HEK293 (cell line): ENCODE results near the gene PET117.

Experiments
- SP7 ChIP-seq: fragments of 450-650 bp; formaldehyde crosslinking; IDR thresholded peaks from 2 replicates; pipeline ENCODE4 v1.5.1; 2016; ENCODE audit warnings: missing biosample characterization, missing genetic modification characterization
- YY1 ChIP-seq: fragments of 450-650 bp; formaldehyde crosslinking; IDR thresholded peaks from 2 replicates; pipeline ENCODE4 v1.5.1; 2018; ENCODE audit warnings: missing biosample characterization, missing genetic modification characterization
- ZBTB21 ChIP-seq: fragments of 450-650 bp; formaldehyde crosslinking; IDR thresholded peaks from 2 replicates; pipeline ENCODE4 v1.5.1; 2017; ENCODE audit warnings: missing biosample characterization, missing genetic modification characterization
- ZBTB8A ChIP-seq: fragments of 450-650 bp; formaldehyde crosslinking; IDR thresholded peaks from 2 replicates; pipeline ENCODE4 v1.5.1; 2016; ENCODE audit warnings: missing biosample characterization, missing genetic modification characterization
- ZNF121 ChIP-seq: fragments of 450-650 bp; formaldehyde crosslinking; IDR thresholded peaks from 2 replicates; pipeline ENCODE4 v1.5.1; 2016; ENCODE audit warnings: missing biosample characterization, missing genetic modification characterization
- ZNF423 ChIP-seq: fragments of 450-650 bp; formaldehyde crosslinking; IDR thresholded peaks from 2 replicates; pipeline ENCODE4 v1.5.1; 2016; ENCODE audit warnings: missing biosample characterization, missing genetic modification characterization
- ZNF776 ChIP-seq: fragments of 450-650 bp; formaldehyde crosslinking; IDR thresholded peaks from 2 replicates; pipeline ENCODE4 v1.5.0; 2017; ENCODE audit warnings: missing biosample characterization, missing genetic modification characterization, borderline replicate concordance
- TF ChIP-seq, protein P1 (sequence below): fragments of 450-650 bp; formaldehyde crosslinking; IDR thresholded peaks from 2 replicates; pipeline ENCODE4 v1.5.1; 2016; ENCODE audit warnings: missing biosample characterization, missing genetic modification characterization

- TF ChIP-seq, protein P1, sequence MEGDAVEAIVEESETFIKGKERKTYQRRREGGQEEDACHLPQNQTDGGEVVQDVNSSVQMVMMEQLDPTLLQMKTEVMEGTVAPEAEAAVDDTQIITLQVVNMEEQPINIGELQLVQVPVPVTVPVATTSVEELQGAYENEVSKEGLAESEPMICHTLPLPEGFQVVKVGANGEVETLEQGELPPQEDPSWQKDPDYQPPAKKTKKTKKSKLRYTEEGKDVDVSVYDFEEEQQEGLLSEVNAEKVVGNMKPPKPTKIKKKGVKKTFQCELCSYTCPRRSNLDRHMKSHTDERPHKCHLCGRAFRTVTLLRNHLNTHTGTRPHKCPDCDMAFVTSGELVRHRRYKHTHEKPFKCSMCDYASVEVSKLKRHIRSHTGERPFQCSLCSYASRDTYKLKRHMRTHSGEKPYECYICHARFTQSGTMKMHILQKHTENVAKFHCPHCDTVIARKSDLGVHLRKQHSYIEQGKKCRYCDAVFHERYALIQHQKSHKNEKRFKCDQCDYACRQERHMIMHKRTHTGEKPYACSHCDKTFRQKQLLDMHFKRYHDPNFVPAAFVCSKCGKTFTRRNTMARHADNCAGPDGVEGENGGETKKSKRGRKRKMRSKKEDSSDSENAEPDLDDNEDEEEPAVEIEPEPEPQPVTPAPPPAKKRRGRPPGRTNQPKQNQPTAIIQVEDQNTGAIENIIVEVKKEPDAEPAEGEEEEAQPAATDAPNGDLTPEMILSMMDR (tag by site-specific recombination), result no peak; the same call in 1 of the 2 replicates
- TF ChIP-seq ZNF121 (tag by site-specific recombination), result no peak
- no peak for TF ChIP-seq YY1 (tag by site-specific recombination)
- no peak for TF ChIP-seq ZNF423 (tag by site-specific recombination)
- no peak for TF ChIP-seq ZNF776 (tag by site-specific recombination)
- TF ChIP-seq ZBTB8A (tag by site-specific recombination), result no peak
- no peak for TF ChIP-seq ZBTB21 (tag by site-specific recombination)
- no peak for TF ChIP-seq SP7 (tag by site-specific recombination)
These were observed 38.7 kb downstream of the PET117 start for GRCh38 chr20:18176318-18176785.
